ENCODE data around the gene GZMB.
"Not testable (repeated sequence)": the region's sequence is repeated elsewhere in the genome, so short reads cannot be mapped to it uniquely, and the experiment has no call there.

The GZMB gene

DNA sequence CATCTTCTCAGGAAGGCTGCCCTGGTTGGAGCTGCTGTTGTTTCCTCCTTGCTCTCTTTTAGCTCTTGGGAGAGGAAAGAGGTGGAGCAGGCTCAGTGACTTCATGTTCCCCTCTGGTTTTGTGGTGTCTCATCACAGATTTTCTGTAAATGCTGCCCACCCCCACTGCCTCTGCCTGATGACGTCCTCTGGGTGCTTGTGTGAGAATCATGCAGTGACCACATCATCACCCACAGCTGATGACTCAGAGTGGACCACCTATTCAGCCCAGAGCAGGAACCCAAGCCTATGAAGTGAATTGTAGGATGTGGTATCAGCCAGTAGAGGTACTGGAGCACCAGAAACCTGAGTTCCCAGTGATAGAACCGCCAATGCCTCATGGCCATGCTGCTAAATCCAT, at the start of gene GZMB:
Gene GZMB (minus strand): TSS at position 33 of the 400 bp plus-strand sequence. CDS start 30 bp downstream, at position 3.
- peak; percentile 11 for DNase-seq (ENCODE audit: low read depth)

DNA sequence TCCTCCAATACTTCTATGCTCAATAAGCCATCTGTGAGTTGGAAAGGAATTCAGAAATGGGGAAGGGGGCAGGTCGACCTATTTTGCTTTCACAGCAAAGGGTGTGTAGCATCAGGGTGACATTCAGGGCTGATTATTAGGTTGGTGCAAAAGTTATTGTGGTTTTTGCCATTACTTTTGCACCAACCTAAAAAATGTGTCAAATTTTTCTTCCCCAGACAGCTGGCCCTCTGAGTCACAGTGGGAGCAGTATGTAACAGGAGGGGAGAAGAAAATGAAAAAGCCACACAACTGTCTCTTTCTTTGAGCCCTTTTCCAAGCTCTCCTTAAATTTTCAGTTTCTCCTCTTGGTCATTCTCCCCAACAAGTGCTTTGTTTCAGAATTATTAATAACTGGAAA, 47.1 kb upstream of the GZMB start:
- no peak for DNase-seq (ENCODE audit: low read depth)

DNA sequence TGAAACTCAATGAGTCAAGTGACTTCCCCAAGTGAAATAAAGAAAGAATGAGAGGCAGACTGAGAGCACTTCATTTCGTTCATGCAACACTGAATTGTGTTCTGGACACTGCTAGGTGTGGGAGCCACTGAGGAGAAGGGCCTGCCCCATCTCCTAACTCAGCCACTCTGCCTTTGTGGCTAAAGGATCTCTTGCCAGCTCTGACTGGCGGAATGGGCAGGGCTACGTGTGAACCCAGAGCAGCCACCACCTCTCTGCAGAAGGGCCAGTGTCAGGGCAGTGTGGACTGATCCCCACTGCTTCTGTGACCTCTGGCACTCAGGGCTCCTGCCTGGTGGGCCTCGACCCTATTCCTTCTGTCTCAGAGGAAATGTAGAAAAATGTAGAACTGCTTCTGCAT, 46.5 kb upstream of the GZMB start:
- no peak for DNase-seq (ENCODE audit: low read depth)

DNA sequence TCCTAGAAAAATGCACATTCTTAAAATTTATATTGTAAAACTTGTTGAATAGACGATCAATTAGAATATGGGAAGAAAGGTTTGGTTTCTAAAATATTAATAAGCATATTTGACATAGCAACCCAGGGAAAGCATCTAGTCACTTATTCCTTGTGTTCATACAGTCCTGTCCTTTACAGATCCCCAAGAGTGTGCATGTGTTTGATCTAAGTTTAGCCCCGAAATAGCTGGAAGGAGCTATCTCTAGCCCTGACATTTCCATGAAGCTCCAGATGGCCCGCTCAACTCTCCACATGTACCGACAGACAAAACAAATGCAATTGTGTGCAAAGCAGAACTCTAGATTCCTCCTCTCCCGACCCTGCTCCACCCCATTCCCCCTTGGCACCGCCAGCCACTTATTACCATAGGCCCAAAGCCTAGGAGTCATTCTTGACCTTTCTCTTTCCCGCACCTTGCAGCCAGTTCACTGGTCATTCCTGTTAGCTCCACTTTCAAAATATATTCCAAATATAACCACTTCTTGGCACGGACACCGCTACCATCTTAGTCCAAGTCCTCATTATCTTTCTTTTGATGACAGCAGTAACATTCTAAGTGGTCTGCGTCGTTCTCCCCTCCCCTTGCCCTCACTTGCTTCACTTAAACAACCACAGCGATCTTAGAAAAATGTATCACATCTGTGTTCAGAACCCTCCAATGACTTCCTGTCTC, 45.4 kb upstream of the GZMB start:
- no peak for DNase-seq (ENCODE audit: low read depth)

- peak; percentile 83 for DNase-seq (ENCODE audit: low read depth)
Observed at GRCh38 chr14:24678801-24679247, 44.8 kb upstream of the GZMB start.

DNA sequence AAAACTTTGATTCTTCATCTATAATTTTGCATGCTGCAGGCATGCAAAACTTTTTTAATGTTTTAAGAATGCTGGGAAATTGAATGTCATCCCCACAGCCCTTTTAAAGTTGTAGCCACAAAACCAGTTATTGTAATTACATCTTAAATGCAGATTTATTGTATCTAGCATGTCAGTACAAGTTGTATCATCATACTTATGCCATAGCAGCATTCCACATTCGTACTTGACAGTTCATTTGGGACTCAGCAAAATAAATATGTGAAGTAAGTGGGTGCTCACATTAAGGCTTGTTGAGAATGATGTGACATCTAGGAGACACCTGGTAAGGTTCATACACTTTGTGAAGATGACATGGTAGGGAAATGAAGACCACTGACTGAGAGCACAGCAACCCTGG, 44.0 kb upstream of the GZMB start:
- DNase-seq (ENCODE audit: low read depth), result no peak

- DNase-seq (ENCODE audit: low read depth), result no peak
Observed at GRCh38 chr14:24674204-24674970, 40.4 kb upstream of the GZMB start.

- no peak for DNase-seq (ENCODE audit: low read depth)
Observed at GRCh38 chr14:24673534-24674203, 39.7 kb upstream of the GZMB start.

- no peak for DNase-seq (ENCODE audit: low read depth)
Observed at GRCh38 chr14:24673059-24673458, 39.1 kb upstream of the GZMB start.

GRCh38 chr14:24670594-24670993, 36.6 kb upstream of the GZMB start:
- DNase-seq (ENCODE audit: low read depth), result no peak

GRCh38 chr14:24669651-24670050, 35.7 kb upstream of the GZMB start:
- no peak for DNase-seq (ENCODE audit: low read depth)

DNA sequence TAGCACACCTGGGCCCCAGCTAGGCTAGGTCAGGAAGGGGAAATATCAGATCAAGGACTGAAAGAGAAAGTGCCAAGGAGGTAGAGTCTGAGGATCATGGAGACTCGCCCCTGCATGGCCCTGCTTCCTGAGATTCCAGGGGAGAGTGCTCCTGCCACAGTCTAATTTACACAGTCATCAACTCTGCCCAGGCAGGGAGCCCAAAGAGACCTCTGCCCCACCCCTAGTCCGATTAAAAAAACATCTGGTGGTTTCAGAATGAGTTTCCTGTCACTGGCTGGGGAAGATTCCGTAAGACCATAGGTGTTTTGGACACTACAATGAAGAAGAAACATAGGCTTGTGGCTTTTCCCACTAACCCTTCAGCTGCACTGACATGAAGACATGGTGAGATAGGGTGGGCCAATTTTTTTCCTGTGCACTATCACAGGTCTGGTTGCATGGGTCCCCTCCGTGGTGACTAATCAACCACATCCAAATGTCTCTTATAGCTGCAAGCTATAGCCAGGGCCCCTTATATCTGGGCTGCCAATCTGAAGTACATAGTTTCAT, 31.5 kb upstream of the GZMB start:
- DNase-seq (ENCODE audit: low read depth), result no peak

- no peak for DNase-seq (ENCODE audit: low read depth)
Observed at GRCh38 chr14:24664366-24664765, 30.4 kb upstream of the GZMB start.

DNA sequence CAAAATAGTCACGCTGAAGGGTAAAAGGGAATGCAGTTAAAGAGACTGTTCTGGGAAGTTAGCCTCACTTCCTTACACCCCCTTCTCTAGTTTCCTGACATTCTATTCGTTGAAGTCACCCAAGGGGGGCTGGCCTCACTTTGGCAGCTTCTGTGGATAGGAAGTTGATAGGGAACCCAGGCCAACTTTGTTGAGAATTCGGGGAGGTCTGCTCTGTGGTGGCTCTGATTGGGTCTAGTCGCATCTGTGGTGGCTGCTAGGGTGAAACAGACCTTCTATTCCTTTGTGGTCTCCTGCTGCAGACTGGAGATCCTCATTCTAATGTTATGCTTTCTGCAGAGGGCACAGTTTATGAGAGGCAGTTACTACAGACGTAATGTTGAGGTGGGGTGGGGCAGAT, 28.8 kb upstream of the GZMB start:
- no peak for DNase-seq (ENCODE audit: low read depth)

GRCh38 chr14:24659916-24660570, 26.1 kb upstream of the GZMB start:
- DNase-seq (ENCODE audit: low read depth), result no peak

- not testable (repeated sequence) for DNase-seq (ENCODE audit: low read depth)
Observed at GRCh38 chr14:24648361-24648760, 14.4 kb upstream of the GZMB start.

- no peak for DNase-seq (ENCODE audit: low read depth)
Observed at GRCh38 chr14:24639905-24640304, 5.9 kb upstream of the GZMB start.

GRCh38 chr14:24639270-24639669, 5.3 kb upstream of the GZMB start:
- no peak for DNase-seq (ENCODE audit: low read depth)

- DNase-seq (ENCODE audit: low read depth), result no peak
Observed at GRCh38 chr14:24633353-24633752, 637 bp downstream of the GZMB start.

DNA sequence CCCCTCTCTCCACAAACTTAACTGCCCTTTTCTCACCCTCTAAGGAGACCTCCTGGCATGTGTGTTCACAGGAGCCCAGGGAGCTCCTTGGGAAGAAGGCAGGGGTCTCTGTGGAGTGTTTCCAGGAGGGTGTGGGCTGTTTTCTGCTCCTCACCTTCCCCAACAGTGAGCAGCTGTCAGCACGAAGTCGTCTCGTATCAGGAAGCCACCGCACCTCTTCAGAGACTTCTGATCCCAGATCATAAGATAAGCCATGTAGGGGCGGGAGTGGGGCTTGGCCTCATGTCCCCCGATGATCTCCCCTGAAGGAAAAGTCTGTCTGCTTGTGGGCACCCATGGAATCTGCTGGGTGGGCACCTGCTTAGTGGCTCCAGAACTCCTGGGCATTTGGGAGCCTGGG, 1.2 kb downstream of the GZMB start:
- DNase-seq (ENCODE audit: low read depth), result no peak

GRCh38 chr14:24632336-24632735, 1.7 kb downstream of the GZMB start:
- no peak for DNase-seq (ENCODE audit: low read depth)

GRCh38 chr14:24631749-24632335, 2.1 kb downstream of the GZMB start:
- no peak for DNase-seq (ENCODE audit: low read depth)

Data from ELR (cell line).